NK-92 (cell line): Measurements from ENCODE around the gene MPP2.
"Not testable (repeated sequence)": the region's sequence is repeated elsewhere in the genome, so short reads cannot be mapped to it uniquely, and the experiment has no call there.

Experiments used
- DNase-seq: peaks from one replicate; lab custom pipeline; 2025; ENCODE audit not compliant: unreplicated experiment; lab: John Stamatoyannopoulos, UW

MPP2 gene

DNA sequence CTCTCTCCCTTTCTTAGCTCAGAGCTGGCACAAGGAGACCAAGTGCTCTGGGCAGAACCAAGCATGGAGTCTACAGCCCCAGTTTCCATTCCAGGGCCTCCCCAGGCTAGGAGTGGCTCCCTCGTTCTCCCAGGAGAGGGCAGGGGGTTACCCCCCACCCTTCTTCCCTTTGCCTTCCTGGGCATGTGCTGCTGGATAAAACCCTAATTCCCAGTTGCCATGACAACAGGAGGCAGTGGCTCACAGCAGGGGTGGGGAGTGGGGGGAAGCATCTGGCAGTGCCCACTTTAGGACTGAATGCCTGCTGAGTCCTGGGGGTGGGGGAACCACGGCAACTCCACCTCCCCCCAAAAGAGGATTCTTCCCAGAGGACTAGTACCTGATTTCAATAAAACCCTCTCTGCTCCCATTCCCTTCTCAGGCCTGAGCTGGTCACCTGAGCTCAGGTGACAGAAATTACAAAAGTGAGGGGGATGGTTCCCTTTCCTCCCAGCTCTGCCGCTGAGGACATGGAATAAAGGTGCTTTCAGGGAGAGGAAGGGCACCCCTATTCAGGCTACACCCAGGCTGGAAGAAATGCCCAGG is 1.8 kb downstream of the MPP2 start:
- no peak for DNase-seq

DNA sequence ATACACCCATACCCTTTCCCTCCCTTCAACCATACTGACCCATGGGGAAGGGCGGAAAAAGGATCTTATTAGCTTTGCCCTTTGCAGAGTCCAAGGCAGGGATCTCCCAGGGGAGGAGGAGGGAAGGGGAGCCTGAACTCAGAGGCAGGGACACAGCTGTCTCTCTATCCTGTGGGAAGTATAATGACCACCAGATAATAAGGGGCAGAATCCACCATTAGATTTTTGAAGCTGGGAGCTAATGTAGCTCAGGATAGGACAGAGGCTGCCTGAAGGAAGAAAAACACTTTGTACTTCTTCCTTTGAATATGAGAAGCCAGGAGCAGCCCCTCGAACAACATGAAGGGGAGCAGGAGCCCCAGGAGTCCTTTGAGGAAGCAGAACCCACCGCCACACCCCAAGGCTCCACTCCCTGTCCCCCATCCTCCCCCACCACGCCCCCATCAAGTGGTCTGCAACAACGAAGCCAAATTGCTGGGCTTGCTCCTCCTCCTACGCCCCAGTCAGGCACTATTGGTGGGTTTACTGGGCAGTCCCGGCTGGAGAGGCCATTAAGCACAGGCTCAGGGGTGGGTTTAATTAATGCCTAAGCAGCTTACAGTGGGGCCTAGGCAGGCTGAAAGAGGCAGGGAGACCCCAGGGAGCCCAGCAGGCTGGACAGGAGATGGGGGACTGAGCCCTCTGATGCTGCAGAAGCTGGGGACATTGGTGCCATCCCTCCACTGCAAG is 5.3 kb downstream of the MPP2 start:
- DNase-seq: no peak

DNA sequence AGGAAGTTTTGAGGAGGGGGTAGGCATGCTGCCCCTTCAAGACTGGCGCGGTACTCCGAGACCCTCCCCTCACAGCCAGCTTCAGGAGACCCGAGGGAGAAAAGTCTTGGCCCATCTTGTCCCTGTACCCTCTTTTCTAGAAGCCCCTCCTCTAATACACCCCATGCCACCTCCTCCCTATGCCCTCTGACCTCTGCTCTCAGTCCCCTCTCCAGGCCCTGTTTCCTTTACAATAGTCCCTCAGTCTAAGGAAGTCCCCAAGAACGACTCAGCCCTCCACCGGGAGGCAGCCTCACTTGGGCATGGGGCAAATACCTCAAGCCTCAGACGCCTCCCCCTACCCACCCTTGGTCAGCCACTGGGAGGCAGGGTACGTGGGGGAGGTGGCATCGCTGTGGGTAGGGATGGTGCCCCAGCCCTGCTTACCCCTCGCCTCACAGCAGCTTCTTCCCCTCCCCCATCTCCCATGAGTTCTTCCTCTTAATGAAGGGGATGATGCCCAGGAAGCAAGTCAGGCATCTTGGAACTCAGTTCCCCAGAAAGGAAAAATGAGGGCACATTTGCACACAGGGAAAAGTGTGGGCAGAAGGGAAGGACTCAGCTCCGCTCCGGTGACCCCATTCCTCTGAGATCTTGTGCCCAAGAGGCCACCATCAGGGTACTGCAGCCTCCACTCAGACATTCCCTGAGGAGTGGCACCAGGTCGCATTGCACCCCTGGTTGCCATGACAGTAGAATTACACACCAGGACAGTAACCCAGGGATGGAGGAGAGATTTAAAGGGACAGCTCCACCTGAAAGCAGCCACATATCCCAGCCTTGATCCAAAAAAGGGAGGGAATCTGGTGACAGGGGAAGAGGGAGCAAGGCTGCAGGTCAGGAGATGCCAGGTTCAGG is 6.2 kb downstream of the MPP2 start:
- DNase-seq: no peak

DNA sequence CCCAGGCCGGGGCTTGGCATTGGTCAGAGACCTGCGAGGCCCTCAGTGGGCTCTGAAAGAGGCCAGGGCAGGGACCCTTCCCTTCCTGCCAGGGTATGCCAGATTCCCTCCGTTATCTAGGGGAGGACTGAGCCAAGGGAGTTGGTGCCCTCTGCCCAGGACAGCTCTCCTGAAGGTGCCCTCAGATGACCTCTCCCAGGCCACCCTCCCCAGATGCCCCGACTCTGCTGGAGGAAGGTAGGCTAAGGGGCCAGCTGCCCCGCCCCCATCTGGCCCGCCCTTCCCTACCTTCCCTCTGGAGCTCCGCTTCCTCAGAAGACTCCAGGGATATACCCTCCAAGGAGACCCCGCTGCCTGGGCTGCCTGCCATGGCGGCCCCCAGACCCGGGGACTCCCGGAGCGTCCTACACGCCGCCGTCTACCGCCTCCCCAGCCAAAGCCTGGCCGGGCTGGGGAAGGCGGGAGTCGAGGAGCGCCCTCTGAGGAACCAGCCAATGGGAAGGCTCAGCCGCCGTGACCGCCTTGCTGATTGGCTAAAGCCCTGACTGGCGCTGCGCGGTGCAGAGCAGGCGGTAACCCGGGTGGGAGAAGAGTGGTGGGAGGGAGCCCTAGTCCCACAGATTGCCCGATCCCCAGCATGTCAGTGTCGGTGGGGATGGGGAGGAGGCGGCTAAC is 7.0 kb downstream of the MPP2 start:
- peak; percentile 16 for DNase-seq

- DNase-seq: no peak
Measured at GRCh38 chr17:43898446-43898845, 8.9 kb downstream of the MPP2 start.

- DNase-seq: no peak
Measured at GRCh38 chr17:43897831-43898230, 9.5 kb downstream of the MPP2 start.

GRCh38 chr17:43894494-43894893 is 12.8 kb downstream of the MPP2 start:
- not testable (repeated sequence) for DNase-seq

DNA sequence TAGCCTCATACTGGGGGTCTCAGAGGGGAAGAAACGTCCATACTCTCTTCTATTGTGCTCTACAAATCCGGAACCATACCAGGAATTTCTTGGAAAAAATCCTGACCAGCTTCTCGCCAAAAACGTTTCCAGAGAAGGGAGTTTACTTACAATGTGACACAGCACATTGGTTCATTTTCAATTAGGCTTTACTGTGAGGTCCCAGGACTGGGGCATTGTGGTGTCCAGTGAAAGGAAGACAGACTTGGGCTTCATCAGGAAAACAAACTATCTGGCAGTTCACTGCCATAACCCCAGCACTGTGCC is 14.7 kb downstream of the MPP2 start:
- DNase-seq: no peak

GRCh38 chr17:43891851-43892646 is 15.3 kb downstream of the MPP2 start:
- DNase-seq: no peak

DNA sequence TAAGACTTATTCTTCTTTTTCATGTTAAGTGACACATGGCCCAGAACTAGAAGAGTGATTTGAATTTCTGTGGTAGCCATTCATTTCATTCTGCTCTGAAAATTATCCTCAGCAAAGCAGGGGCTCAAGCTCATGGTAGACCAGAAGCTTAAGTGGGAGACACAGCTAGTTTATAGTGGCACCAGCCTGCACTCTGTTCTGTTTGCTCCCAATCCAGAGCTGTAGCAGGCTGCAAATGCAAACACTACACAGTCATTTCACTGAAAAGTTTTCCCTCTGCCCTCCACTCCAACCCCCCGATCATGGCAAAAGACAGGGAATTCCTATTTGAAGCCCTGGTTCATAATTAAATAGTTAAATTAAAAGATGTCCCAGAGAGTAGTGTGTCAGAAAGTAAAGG is 17.1 kb downstream of the MPP2 start:
- no peak for DNase-seq

DNA sequence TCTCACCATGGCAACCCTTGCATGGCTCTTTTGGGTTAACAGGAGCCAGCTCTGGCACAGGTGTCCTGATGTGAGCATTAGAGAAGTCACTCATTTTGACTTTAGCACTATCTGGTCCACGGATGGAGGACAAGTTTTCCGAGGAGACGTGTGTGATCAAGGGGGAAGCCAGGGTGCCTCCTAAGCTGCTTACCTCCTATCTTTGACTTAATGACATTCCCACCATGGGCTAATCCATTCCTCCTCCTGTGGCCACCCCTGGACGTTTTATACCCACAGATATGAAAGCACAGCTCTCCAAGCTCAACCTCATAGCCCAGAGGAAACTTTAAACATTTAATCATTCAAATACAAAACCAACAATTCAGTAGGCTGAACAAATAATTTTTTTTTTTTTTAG is 18.8 kb downstream of the MPP2 start:
- DNase-seq: no peak

- DNase-seq: no peak
Measured at GRCh38 chr17:43882761-43883415, 24.4 kb downstream of the MPP2 start.

GRCh38 chr17:43881758-43882505 is 25.4 kb downstream of the MPP2 start:
- no peak for DNase-seq

DNA sequence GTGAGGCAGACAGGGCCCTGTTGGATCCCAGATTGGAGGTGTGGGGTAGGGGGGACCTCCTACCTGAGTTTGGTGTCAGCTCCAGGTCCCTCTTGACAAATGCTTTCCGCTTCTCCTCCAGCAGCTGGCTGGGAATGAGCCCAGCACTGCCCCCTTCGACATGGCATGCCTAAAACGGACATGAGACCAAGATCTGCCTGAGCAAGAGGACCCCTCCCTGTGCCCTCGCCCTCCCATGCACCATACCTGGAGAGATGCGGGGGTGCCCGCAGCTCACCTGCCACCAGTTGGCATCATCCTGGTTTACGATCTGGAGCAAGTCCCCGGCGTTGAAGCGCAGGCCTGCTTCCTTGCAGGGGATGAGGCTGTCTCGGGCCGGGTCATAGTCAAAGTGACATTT is 26.2 kb downstream of the MPP2 start:
- no peak for DNase-seq

GRCh38 chr17:43880420-43880991 is 26.8 kb downstream of the MPP2 start:
- no peak for DNase-seq

DNA sequence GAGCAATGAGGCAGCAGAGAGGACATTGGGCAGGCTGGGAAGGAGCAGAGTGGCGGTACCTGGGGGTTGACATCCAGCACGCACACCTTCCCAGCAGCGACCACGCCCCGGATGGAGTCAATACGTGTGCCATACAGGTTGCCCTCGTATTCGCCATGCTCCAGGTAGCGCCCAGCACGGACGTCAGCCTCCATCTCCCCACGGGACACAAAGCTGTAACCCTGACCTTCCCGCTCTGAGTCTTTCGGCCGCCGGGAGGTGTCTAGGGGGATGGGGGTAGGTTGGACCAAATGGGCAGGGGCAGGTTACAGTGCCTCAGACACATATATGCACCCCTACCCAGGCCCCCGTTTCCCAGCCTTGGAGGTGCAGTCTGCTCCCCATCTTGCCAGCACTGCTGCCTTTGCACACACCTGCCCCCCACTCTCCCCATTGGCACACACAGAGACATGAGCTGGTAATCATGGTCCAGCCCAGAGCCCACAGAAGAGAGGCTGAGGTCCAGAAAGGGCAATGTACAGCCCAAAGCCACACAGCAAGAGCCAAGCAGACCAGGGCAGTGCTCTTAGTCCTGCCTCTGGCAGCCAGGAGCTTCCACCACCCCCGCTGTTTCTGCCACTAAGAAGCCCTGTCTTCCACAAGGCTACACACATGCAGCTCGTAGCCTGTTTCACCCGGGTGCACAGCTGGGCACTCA is 27.5 kb downstream of the MPP2 start:
- DNase-seq: no peak

GRCh38 chr17:43878260-43879175 is 28.8 kb downstream of the MPP2 start:
- no peak for DNase-seq
